Activated CD8-positive, alpha-beta memory T cell treated with anti-CD3 and anti-CD28 coated beads for 36 hours (primary cell): Measurements from ENCODE around the gene GP5. TPM values are rescaled to one million over a fixed set of nuclear protein-coding genes. Genes with fewer than 3 reads are reported as not detected.

ENCODE experiments used
- CTCF ChIA-PET: fragments of 350-600 bp; sonication (Branson Sonifier 250); formaldehyde crosslinking; loops from one replicate; lab custom pipeline; 2021; ENCODE audit warnings: antibody characterized with exemption; lab: Charles Lee
- POLR2A ChIA-PET: fragments of 350-600 bp; sonication (Branson Sonifier 250); formaldehyde crosslinking; loops from one replicate; lab custom pipeline; 2021; ENCODE audit warnings: antibody characterized with exemption; lab: Charles Lee
- total RNA-seq, 2 experiments: library from RNA; stranded (reverse); gene quantifications; one replicate each; pipeline ENCODE4 v1.2.3, GENCODE V29; 2021

GP5 gene
- under 1 TPM; 0.08 to 0.31 TPM for total RNA-seq

GRCh38 chr3:194399166-194399565 is at the start of gene GP5:
Gene GP5, minus strand, starts transcription at chr3:194399266. Its CDS starts 984 bp downstream, at chr3:194398282.
- CTCF ChIA-PET = interaction anchor here (1.0 to 1.2 kb wide), 2 partner anchors 56 to 62 kb away, joined by 3 to 4 read pairs; no protein-coding TSS in a partner anchor
- POLR2A ChIA-PET = no interaction called here

GRCh38 chr3:194447657-194448056 is 48.6 kb upstream of the GP5 start:
- POLR2A ChIA-PET = interaction anchor here (0.7 kb wide), 1 partner anchor 54 kb away, joined by 6 read pairs; no protein-coding TSS in a partner anchor
- CTCF ChIA-PET = interaction anchor here (1.2 kb wide), 1 partner anchor 13 kb away, joined by 3 read pairs; no protein-coding TSS in a partner anchor

DNA sequence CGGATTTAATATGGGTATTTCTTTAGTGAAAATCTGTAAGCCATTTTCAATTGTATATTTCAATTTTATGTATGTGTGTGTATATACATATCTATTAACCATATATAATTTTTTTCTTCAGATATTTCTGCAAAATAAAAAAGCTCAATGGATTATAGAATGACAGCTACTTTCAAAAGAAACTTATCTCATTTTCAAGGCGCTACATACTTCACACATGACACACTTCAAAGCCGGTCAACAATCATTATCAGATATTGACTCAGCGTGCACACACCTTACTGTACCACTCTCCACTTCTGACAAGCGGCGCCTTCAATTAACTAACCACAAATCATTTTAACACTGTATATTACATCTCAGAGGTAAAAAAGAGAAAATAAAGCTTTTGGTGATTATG is 48.1 kb upstream of the GP5 start:
- ChIA-PET POLR2A (interaction anchor here (0.6 to 0.7 kb wide), 2 partner anchors 16 to 54 kb away, joined by 3 to 6 read pairs; no protein-coding TSS in a partner anchor), CTCF (interaction anchor here (1.2 kb wide), 1 partner anchor 12 kb away, joined by 3 read pairs; no protein-coding TSS in a partner anchor)

- ChIA-PET CTCF (interaction anchor here (1.2 kb wide), 1 partner anchor 12 kb away, joined by 3 read pairs; no protein-coding TSS in a partner anchor), POLR2A (interaction anchor here (0.6 to 0.7 kb wide), 2 partner anchors 16 to 53 kb away, joined by 3 to 6 read pairs; no protein-coding TSS in a partner anchor)
These were observed 47.7 kb upstream of the GP5 start for GRCh38 chr3:194446754-194447153.

GRCh38 chr3:194446172-194446571 is 47.1 kb upstream of the GP5 start:
- POLR2A ChIA-PET = no interaction called here
- CTCF ChIA-PET = no interaction called here

DNA sequence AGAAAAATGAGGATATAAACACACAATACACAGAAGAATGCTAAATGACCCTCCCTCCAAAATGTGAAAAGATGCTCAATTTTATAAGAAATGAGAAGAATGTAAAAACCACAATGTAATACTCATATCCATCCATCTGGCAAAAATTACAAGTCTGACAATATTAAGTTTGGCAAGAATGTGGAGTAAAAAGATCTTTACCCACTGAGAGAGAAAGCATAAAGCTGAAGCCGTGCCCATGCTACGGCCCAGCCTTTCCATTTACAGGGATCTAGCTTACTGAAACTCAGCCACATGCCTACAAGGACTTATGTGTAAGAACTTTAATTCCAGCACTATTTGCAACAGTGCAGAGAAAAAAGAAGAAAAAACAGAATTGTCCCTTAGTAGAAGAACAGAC is 44.8 kb upstream of the GP5 start:
- POLR2A ChIA-PET = no interaction called here
- CTCF ChIA-PET = no interaction called here

DNA sequence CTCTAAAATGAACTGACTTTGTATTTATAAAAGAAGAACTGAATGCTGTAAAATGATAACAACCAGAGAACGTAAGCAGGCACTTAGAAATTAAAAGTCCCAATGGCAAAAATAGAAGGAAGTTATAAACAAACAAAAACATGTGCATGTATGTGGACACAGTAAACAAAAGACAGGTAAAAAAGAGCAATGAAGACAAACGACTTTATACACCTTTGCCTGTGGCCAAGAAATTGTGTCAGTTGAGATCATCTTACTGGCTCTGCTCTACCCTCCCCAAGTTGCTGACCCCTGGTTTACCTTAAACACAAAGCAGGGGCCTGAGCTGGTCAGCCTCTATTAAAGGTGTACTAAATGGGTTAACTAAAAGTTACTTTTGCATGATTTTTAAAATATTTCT is 41.7 kb upstream of the GP5 start:
- CTCF ChIA-PET = interaction anchor here (1.2 kb wide), 1 partner anchor 14 kb away, joined by 3 read pairs; no protein-coding TSS in a partner anchor
- POLR2A ChIA-PET = no interaction called here

DNA sequence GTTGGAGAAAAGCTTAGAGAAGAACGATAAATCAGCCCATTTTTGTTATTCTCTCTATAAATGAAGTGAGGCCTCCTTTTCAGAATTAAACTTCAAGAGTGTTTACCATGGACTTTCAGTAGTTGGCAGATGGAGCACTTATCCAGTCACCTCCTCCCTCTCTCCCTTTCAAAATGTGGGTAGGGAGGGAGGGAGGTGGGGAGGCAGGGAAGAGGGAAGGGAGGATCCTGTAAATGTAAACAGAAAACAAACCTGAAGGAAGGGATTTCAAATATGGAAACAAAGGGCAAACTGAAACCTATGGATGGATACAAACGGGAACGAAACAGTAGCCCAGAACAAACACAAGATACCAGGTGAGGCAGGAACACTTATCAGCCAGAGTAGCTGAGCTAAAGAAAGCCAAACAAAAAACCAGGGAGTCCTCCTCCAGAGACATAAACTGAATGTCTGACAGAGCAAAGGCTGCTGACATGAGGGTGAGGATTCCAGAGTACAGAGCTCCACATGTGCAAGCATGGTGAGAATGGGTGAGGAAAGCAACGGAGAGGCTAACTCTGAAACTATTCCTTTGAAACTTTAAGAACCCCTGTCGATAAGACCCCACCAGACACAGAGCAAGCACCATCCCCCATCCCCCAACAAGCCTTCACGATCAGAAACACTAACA is 41.0 kb upstream of the GP5 start:
- POLR2A ChIA-PET = no interaction called here
- CTCF ChIA-PET = no interaction called here

DNA sequence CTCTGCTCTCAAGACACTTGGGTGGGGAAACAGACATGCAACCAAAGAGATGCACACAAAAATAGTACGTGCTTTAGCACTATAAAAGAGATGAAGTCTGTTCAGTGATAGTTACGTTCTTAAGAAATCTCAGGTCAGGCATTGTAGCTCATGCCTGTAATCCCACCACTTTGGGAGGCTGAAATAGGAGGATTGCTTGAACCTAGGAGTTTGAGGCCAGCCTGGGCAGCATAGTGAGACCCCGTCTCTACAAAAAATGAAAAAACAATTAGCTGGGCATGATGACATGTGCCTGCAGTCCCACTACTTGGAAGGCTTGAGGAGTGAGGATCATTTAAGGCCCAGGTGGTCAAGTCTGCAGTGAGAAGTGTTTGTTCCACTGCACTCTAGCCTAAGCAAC is 35.4 kb upstream of the GP5 start:
- CTCF ChIA-PET = interaction anchor here (0.8 kb wide), 1 partner anchor 13 kb away, joined by 3 read pairs; no protein-coding TSS in a partner anchor
- POLR2A ChIA-PET = no interaction called here

- ChIA-PET POLR2A (interaction anchor here (0.5 kb wide), 1 partner anchor 16 kb away, joined by 3 read pairs; no protein-coding TSS in a partner anchor), CTCF (no interaction called here)
These were observed 32.5 kb upstream of the GP5 start for GRCh38 chr3:194431554-194431953.

- ChIA-PET CTCF (no interaction called here), POLR2A (no interaction called here)
These were observed 26.3 kb upstream of the GP5 start for GRCh38 chr3:194425399-194425798.

- CTCF ChIA-PET = no interaction called here
- POLR2A ChIA-PET = no interaction called here
These were observed 25.9 kb upstream of the GP5 start for GRCh38 chr3:194424953-194425352.

GRCh38 chr3:194424373-194424772 is 25.3 kb upstream of the GP5 start:
- POLR2A ChIA-PET = no interaction called here
- CTCF ChIA-PET = no interaction called here

DNA sequence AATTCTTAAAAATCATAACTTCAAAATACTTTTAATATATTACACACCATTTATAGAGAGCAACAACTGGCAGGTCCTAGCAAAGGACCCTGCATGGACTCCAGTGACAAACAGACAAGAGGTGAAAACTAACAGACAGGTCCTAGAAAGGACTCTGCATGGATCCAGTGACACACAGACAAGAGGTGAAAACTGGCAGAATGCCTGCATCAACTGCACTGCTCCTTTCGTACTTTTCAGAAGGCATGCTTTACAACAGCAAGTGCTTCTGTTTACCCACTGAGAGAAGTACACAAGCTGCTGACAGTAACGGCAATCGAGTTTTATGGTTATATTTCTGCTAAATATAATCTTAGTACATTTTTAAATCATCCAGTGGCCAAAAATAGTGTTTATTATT is 24.3 kb upstream of the GP5 start:
- ChIA-PET POLR2A (no interaction called here), CTCF (no interaction called here)

DNA sequence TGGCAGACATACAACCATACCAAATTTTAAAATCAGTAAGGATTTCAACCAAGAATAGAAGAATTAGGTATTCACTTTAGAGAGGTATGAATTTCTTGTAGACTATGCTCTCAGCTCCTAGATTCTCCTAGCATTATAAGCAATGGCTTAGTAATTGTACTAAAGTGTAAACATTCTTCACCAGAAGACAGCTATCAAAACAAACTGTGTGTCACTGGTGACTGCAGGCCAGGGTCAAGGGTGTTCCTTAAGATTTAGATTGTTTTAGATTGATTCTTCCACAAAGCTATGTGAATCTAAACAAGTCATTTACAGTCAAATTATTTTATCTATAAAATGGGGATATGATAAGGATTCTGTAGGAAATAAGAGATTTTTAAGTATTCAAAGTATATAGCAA is 23.1 kb upstream of the GP5 start:
- CTCF ChIA-PET = no interaction called here
- POLR2A ChIA-PET = no interaction called here

DNA sequence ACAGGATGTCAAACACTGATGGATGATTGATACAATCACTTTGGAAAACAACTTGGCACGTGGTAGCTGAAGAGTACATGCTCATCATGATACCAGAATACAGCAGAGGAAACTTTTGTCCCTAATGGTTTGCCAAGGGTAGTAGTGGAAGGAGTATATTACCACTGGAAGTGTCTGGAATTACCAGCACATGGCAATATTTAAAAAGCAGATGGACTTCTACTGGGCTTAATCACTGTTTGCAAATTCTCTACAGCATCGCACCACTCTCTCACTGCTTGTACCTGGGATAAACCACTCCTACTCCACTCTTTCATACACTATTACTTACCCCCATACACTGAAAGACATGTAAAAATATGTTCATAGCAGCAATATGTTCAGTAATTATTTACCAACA is 19.6 kb upstream of the GP5 start:
- POLR2A ChIA-PET = no interaction called here
- CTCF ChIA-PET = no interaction called here

GRCh38 chr3:194407423-194407822 is 8.4 kb upstream of the GP5 start:
- ChIA-PET POLR2A (no interaction called here), CTCF (interaction anchor here (1.0 to 1.2 kb wide), 2 partner anchors 12 to 73 kb away, joined by 3 to 6 read pairs; no protein-coding TSS in a partner anchor)

DNA sequence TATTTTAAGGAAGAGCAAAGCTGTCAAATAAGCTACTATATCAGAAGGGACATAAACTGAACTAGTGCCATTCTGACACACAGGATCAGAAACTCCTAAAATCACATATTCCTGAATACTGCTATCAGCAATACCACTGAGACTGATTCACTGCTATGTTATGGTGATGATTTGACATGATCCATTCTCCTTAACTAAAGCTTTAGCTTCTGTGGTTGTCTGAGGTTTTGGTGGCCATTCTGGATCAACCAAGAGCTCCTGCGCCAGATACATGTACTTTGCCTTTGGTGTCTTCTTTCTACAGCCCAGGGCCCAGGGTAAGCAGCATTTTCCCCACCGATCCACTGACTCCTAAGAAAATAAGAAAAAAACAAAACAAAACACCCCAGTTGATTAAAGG is 6.7 kb upstream of the GP5 start:
- ChIA-PET POLR2A (no interaction called here), CTCF (interaction anchor here (1.0 kb wide), 1 partner anchor 72 kb away, joined by 4 read pairs; no protein-coding TSS in a partner anchor)

GRCh38 chr3:194404365-194405140 is 5.5 kb upstream of the GP5 start:
- ChIA-PET POLR2A (no interaction called here), CTCF (interaction anchor here (0.9 to 1.2 kb wide), 4 partner anchors 15 to 71 kb away, joined by 3 to 4 read pairs (median 4); no protein-coding TSS in a partner anchor)

DNA sequence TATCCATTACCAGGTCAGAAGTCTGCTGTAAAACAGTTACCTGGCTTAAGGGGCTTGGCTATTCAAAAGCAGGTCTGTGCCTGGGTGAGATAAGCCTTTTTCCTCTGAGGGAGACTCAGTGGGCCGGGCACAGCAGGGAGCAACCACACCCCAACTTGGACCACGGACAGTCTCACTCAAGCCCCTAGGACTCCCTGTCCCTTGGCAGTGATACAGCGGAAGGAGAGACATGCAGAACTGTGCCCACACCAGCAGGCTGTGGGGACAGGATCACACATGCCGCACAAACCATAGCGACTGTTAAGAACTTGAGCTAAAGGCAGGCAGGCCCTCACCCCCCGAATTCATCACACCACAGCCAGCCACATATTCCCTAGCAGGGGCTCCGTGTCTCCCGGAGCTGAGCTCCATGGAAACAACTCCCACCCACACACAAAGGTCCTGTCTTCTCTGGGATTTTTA is 2.8 kb upstream of the GP5 start:
- ChIA-PET CTCF (interaction anchor here (1.5 kb wide), 1 partner anchor 69 kb away, joined by 3 read pairs; no protein-coding TSS in a partner anchor), POLR2A (no interaction called here)
